ENCODE measurements around the gene DNM3.

Gene DNM3

DNA sequence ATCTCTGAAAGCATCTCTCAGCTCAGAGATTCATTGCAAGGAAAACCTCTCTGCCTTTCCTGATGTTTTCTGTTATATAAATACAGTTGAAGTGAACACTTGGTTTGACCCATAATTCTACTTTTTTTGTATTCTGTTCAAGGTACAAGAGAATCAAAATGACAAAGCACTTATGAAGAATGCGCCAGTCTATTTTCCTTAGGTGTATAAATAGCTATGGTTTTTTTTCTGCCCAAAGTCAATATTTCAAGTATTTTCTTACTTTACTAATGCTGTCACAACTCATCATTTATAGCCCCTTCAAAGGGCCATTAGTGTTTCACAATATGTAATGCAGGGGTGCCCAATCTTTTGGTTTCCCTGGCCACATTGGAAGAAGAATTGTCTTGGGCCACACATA lies 436.7 kb downstream of the DNM3 start:
- no peak for DNase-seq (ENCODE audit: low read depth)
- no peak overlapping the region for H3K4me3 ChIP-seq (replicated peaks; ENCODE audit: low read depth, low read length)
- TF ChIP-seq, protein P1, sequence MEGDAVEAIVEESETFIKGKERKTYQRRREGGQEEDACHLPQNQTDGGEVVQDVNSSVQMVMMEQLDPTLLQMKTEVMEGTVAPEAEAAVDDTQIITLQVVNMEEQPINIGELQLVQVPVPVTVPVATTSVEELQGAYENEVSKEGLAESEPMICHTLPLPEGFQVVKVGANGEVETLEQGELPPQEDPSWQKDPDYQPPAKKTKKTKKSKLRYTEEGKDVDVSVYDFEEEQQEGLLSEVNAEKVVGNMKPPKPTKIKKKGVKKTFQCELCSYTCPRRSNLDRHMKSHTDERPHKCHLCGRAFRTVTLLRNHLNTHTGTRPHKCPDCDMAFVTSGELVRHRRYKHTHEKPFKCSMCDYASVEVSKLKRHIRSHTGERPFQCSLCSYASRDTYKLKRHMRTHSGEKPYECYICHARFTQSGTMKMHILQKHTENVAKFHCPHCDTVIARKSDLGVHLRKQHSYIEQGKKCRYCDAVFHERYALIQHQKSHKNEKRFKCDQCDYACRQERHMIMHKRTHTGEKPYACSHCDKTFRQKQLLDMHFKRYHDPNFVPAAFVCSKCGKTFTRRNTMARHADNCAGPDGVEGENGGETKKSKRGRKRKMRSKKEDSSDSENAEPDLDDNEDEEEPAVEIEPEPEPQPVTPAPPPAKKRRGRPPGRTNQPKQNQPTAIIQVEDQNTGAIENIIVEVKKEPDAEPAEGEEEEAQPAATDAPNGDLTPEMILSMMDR (IDR thresholded peaks at IDR 0.05; ENCODE audit: low read length, missing control alignments): no peak

DNA sequence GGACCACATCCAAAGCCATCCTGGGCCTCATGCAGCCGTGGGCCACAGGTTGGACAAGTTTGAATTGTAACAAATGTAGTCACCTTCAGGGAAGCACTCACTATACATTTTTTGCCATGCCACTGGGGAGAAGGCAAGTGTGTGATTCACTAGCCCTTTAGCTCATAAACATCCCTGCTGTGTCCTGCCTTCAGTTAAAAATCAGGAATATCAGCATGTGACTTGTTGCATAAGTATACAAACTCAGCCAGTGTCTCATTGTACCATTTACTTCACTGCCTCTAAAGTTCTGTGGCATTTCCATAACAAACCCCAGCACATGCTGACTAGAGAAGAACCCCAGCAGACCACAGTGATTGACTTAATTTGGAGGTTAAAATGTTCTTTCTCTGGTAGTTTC lies 437.2 kb downstream of the DNM3 start:
- TF ChIP-seq, protein P1 (IDR thresholded peaks at IDR 0.05; ENCODE audit: low read length, missing control alignments): no peak
- peak; percentile 57 for DNase-seq (ENCODE audit: low read depth)

DNA sequence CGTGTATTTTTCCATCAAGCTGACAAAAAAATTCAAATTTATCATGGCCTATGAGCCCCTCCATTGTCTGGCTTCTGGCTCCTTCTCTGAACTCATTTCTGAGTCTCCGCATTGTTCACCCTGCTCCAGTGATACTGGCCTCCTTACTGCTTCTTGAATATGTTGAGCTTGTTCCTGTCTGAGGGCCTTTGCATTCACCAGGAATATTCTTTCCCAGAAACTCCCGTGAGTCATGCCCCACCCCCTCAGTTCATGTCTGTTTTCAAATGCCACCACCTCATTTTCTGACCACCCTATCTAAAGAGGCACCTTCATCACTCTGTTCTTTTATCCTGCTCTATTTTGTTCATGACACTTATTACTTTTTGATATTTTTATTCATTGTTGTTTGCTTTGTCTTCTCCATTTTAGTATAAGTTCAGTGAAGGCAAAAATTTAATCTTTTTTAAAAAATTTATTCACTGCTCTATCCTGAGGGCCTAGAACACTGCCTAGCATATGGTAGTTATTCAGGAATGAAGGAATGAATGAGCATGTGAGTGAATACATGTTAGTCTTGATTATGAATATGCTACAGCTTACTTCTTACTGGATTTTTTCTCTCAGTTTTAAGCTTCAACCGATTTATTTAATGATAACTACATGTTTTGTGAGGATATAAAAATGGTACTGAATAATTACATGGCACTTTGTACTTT lies 438.8 kb downstream of the DNM3 start:
- DNase-seq (ENCODE audit: low read depth): peak; percentile 35
- TF ChIP-seq, protein P1 (IDR thresholded peaks at IDR 0.05; ENCODE audit: low read length, missing control alignments): no peak
- H3K4me3 ChIP-seq (replicated peaks; ENCODE audit: low read depth, low read length): no peak overlapping the region

More for the DNA sequence above, 437.2 kb downstream of the DNM3 start:
- no peak overlapping the region for H3K4me3 ChIP-seq (replicated peaks; ENCODE audit: low read depth, low read length)

DNA sequence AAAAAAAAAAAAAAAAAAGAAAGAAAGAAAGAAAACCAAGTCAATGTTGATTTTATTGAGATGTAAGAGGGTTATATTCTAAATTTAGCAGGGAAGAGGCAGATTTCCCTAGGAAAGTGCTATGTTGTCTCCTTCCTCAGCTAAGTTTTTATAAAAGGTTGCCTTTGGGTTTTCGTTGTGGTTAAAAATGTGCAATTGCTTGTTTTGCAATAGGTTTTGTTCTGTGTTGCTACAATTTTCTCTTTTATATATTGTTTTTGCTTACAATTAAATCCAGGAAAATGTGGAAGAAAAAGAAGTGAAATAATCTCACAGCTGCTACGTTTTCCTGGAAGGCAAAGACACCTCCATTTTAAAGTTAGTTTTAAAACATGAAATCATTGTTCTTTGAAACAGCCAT lies 442.5 kb downstream of the DNM3 start:
- H3K4me3 ChIP-seq (replicated peaks; ENCODE audit: low read depth, low read length): no peak overlapping the region
- TF ChIP-seq, protein P1 (IDR thresholded peaks at IDR 0.05; ENCODE audit: low read length, missing control alignments): no peak
- no peak for DNase-seq (ENCODE audit: low read depth)

DNA sequence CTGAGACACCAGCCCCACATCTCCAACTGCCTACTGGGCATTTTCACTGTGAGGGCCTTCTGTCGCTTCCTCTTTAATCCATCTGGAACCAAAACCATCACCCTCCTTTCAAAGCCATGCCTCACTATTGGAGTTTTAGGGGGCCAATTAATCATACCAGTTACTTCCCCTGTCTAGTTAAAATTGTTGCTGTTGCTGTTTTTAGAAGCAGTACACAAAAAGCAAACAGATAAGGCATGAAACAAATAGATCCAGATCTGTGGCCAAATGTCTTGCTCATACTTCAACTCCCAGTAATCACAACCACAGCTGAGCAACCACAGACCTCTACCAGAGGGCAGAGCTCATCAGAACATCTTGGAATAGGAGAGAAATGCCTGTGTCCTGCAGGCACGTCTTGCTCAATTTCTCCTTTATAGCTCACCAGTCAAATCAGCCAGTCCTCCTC lies 445.4 kb downstream of the DNM3 start:
- TF ChIP-seq, protein P1 (IDR thresholded peaks at IDR 0.05; ENCODE audit: low read length, missing control alignments): no peak
- H3K4me3 ChIP-seq (replicated peaks; ENCODE audit: low read depth, low read length): no peak overlapping the region
- peak; percentile 83 for DNase-seq (ENCODE audit: low read depth)

DNA sequence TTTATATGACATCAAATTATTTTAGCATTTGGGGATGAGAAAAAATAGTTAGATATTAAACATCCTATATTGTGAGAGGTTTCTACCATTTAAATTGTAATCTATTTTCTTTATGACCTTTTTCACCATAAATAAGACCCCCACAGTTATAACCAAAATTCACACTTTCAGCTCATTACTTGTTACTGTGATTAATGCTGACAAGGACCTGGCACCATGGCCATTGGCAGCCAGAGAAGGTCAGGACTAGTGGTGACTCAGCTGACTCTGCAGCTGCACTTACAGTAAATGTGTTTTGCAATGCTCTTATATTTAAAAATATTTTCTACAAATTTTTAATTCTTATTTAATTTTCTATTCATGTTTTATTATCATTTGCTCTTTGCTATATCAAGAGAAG lies 445.9 kb downstream of the DNM3 start:
- DNase-seq (ENCODE audit: low read depth): peak; percentile 76
- no peak overlapping the region for H3K4me3 ChIP-seq (replicated peaks; ENCODE audit: low read depth, low read length)
- TF ChIP-seq, protein P1 (IDR thresholded peaks at IDR 0.05; ENCODE audit: low read length, missing control alignments): no peak

DNA sequence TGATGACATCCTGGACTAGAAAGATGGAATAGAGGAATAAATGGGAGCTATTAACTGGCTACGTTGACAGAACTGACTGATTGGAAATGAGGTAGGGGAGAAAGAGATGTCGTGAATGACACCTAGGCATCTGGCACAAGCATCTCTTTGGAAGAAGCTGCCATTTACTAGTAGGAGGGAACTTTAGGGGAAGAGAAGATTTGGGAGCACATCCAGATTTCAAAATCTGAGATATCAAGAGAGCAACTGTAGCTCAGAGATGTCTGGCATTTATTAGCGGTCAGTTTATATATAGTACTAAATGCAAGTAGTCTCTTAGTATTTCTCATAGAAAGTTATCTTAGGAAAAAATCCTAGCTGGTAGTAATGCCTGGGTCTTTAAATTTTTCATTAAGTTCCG lies 447.3 kb downstream of the DNM3 start:
- DNase-seq (ENCODE audit: low read depth): no peak
- H3K4me3 ChIP-seq (replicated peaks; ENCODE audit: low read depth, low read length): no peak overlapping the region
- TF ChIP-seq, protein P1 (IDR thresholded peaks at IDR 0.05; ENCODE audit: low read length, missing control alignments): no peak
